HG03039 (cell line): Measurements from ENCODE around the gene ZDHHC16.
"Not testable (repeated sequence)": the region's sequence is repeated elsewhere in the genome, so short reads cannot be mapped to it uniquely, and the experiment has no call there.

Experiments
- ATAC-seq: cut with Tn5 transposase; IDR thresholded peaks from one replicate; pipeline ENCODE4 v1.9.1; 2021; ENCODE audit warnings: mild to moderate bottlenecking, moderate library complexity; ENCODE audit not compliant: unreplicated experiment

Gene ZDHHC16

GRCh38 chr10:97434055-97434454 is 11.9 kb upstream of the ZDHHC16 start:
- no peak for ATAC-seq

- ATAC-seq, result no peak
Observed at GRCh38 chr10:97434557-97434956, 11.4 kb upstream of the ZDHHC16 start.

GRCh38 chr10:97435211-97435610 is 10.8 kb upstream of the ZDHHC16 start:
- no peak for ATAC-seq

GRCh38 chr10:97442277-97442676 is 3.7 kb upstream of the ZDHHC16 start:
- ATAC-seq, result no peak

GRCh38 chr10:97444212-97444611 is 1.8 kb upstream of the ZDHHC16 start:
- ATAC-seq, result no peak

GRCh38 chr10:97445357-97445721 is 636 bp upstream of the ZDHHC16 start:
- ATAC-seq, result no peak

- ATAC-seq, result no peak
Observed at GRCh38 chr10:97450828-97451227, 4.9 kb downstream of the ZDHHC16 start.

- ATAC-seq, result no peak
Observed at GRCh38 chr10:97451605-97452004, 5.6 kb downstream of the ZDHHC16 start.

GRCh38 chr10:97452352-97452751 is 6.4 kb downstream of the ZDHHC16 start:
- ATAC-seq, result no peak

GRCh38 chr10:97454330-97455036 is 8.5 kb downstream of the ZDHHC16 start:
- ATAC-seq, result no peak

GRCh38 chr10:97456034-97456685 is 10.2 kb downstream of the ZDHHC16 start:
- no peak for ATAC-seq

GRCh38 chr10:97456686-97457065 is 10.7 kb downstream of the ZDHHC16 start:
- ATAC-seq, result no peak

GRCh38 chr10:97459111-97459510 is 13.1 kb downstream of the ZDHHC16 start:
- ATAC-seq, result no peak

- ATAC-seq, result no peak
Observed at GRCh38 chr10:97459933-97460332, 14.0 kb downstream of the ZDHHC16 start.

GRCh38 chr10:97462309-97462708 is 16.3 kb downstream of the ZDHHC16 start:
- ATAC-seq, result no peak

GRCh38 chr10:97463363-97464132 is 17.6 kb downstream of the ZDHHC16 start:
- ATAC-seq, result no peak

GRCh38 chr10:97464226-97464625 is 18.3 kb downstream of the ZDHHC16 start:
- no peak for ATAC-seq

- no peak for ATAC-seq
Observed at GRCh38 chr10:97465982-97466381, 20.0 kb downstream of the ZDHHC16 start.

GRCh38 chr10:97466755-97467154 is 20.8 kb downstream of the ZDHHC16 start:
- no peak for ATAC-seq

GRCh38 chr10:97468162-97468561 is 22.2 kb downstream of the ZDHHC16 start:
- no peak for ATAC-seq

GRCh38 chr10:97468781-97469180 is 22.8 kb downstream of the ZDHHC16 start:
- not testable (repeated sequence) for ATAC-seq

- no peak for ATAC-seq
Observed at GRCh38 chr10:97474918-97475317, 28.9 kb downstream of the ZDHHC16 start.
